ENCODE data around the gene MUC20. TPM values are rescaled to one million over a fixed set of nuclear protein-coding genes. Genes with fewer than 3 reads are reported as not detected.
"Not testable (repeated sequence)": the region's sequence is repeated elsewhere in the genome, so short reads cannot be mapped to it uniquely, and the experiment has no call there.

MUC20 gene
- total and polyA plus RNA-seq, 8 donors: 5.2 to 35.9 (median 10.8) TPM

DNA sequence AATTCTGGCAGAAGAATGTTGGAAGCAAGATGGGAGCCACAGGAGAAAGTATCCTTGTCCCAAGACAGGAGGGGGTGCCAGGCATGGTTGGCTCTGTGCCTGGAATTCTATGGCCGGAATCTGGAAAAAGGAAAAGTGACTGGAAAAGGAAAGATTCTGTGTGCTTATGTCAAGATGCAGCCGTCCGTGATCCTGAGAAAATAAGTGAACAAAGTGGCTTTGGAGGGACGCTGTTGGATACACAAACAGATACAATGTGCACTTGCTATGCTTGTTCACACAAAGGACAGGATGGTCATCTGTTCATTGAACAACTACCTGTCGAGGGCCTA lies 28.5 kb upstream of the MUC20 start:
- DNase-seq (no peak), ATAC-seq (no peak), FAIRE-seq (no peak)
- 79 to 85% methylated on average over 5 of the region's 5 CpGs for whole genome bisulfite sequencing, 2 donors
- no peak for TF ChIP-seq CTCF (IDR thresholded peaks at IDR 0.05)
- intact Hi-C loops (cut with DNase I): no loop called here
- H3K9me3 ChIP-seq: no peaks in the 10 kb centered on the region
- H3K27ac ChIP-seq: no peak overlapping the region
- H3K4me3 ChIP-seq: no peak overlapping the region
- peaks cover 0 to 31% (median 12%) of the 10 kb centered on the region in 3 donors for H3K36me3 ChIP-seq
- no peaks in the 10 kb centered on the region for H3K27me3 ChIP-seq
- H3K4me1 ChIP-seq: no peaks in the 10 kb centered on the region

DNA sequence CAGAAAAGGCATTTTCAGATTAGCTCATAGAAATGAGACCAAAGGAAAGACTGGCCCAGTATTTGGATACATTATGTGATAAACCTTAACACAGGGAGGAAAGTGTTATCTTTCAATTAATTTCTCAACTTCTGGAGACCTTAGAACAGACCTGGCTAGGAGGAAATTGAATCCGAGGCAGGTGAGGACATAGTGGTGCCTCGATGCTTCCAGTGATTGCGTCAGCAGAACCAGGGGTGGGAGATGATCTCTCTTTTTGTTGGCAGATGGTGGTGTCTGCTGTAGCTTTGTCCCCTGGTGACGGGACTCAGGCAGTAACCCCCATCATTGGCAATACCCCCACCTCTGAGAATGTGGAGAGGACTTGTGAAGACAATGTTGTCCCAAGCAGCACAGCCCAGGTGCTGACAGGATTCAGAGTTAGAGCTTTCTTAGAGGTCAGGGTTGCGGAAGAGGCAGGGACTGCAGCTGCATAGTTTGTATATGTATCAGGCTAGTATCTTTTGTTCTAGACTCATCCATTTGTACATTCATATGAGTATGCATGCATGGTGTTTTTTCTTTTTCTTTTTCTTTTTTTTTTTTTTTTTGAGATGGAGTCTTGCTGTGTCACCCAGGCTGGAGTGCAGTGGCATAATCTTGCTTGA lies 27.9 kb upstream of the MUC20 start:
- H3K36me3 ChIP-seq: peaks cover 0 to 31% (median 12%) of the 10 kb centered on the region in 3 donors
- no peak for TF ChIP-seq CTCF (IDR thresholded peaks at IDR 0.05)
- H3K4me3 ChIP-seq: no peak overlapping the region
- DNase-seq: no peak
- no peaks in the 10 kb centered on the region for H3K27me3 ChIP-seq
- H3K4me1 ChIP-seq: no peaks in the 10 kb centered on the region
- intact Hi-C loops (cut with DNase I): no loop called here
- FAIRE-seq: no peak
- ATAC-seq: no peak
- WGBS, 2 donors: 91 to 94% methylated on average over 5 of the region's 5 CpGs
- no peak overlapping the region for H3K27ac ChIP-seq
- H3K9me3 ChIP-seq: no peaks in the 10 kb centered on the region

GRCh38 chr3:195693428-195694216 lies 27.2 kb upstream of the MUC20 start:
- H3K36me3 ChIP-seq: peaks cover 0 to 31% (median 12%) of the 10 kb centered on the region in 3 donors
- no peaks in the 10 kb centered on the region for H3K4me1 ChIP-seq
- no peak overlapping the region for H3K4me3 ChIP-seq
- no peak overlapping the region for H3K27ac ChIP-seq
- 89 to 93% methylated on average over 13 of the region's 13 CpGs for WGBS, 2 donors
- no peaks in the 10 kb centered on the region for H3K9me3 ChIP-seq
- ATAC-seq (no peak), FAIRE-seq (no peak), DNase-seq (no peak)
- intact Hi-C loops (cut with DNase I): no loop called here
- TF ChIP-seq CTCF (IDR thresholded peaks at IDR 0.05): no peak
- no peaks in the 10 kb centered on the region for H3K27me3 ChIP-seq

DNA sequence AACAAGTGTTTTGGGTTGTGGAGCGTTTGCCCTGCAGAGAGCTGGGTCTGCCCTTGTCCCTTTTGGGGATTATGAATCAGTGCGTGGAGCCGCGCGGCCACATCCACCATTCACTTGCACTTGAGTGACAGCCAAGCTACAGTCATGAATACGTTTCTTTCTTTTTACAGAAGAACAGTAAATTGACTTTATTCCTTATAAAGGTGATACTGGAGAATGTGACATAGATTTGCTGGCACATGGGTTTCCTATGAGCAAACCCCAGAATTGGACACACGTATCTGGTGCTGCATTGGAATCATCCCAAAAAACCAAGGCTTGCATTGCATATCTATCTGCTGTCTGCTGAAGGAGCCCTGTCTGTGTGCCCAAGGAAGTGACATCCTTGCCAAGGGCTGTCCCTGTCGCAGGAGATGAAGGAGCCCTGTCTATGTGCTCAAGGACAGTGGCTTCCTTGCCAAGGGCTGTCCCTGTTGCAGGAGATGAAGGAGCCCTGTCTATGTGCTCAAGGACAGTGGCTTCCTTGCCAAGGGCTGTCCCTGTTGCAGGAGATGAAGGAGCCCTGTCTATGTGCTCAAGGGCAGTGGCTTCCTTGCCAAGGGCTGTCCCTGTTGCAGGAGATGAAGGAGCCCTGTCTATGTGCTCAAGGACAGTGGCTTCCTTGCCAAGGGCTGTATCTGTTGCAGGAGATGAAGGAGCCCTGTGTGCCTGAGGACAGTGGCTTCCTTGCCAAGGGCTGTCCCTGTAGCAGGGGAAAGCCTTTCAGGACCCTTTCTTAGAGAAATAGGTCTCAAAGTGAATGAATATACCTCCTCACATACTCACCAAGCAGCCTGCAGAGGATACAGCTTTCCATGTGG lies 26.3 kb upstream of the MUC20 start:
- H3K27me3 ChIP-seq; ATAC-seq; H3K4me1 ChIP-seq; H3K4me3 ChIP-seq; H3K9me3 ChIP-seq; H3K27ac ChIP-seq; intact Hi-C loops (cut with DNase I); DNase-seq; FAIRE-seq: not testable (repeated sequence)
- WGBS, 2 donors: 83 to 92% methylated on average over 8 of the region's 8 CpGs
- peaks cover 0 to 23% (median 5%) of the 10 kb centered on the region in 3 donors for H3K36me3 ChIP-seq

DNA sequence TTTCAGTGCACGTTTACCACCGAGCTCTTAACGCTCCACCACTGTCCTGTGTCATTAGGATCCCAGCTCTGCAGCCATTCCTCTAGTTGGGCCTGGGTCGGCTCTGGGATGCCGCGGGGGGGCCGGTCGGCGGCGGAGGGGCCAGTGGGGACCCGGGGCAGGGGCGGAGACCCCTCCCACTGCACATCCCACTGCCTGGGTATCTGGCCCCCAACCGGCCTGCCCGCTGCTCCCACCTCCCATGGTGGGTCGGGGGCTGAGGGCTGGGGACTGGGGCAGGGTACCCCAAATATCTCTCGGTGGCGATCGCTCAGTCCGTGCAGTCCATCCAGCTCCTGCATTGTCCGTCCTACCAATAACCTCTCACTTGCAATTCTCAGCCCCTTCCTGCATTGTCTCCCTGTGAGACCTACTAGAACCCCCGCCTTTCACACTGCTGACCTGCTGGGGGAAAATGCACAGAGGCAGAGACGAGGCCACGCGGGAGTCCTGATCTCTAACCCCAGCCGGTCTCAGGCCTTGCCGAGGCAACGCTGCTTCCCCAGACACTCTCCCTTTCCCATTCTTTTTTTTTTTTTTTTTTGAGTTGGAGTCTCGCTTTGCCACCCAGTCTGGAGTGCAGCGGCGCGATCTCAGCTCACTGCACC lies 24.0 kb upstream of the MUC20 start:
- ATAC-seq (no peak), FAIRE-seq (no peak), DNase-seq (peak in 2 of 6 donors; percentile 39 to 68)
- no peak for TF ChIP-seq CTCF (IDR thresholded peaks at IDR 0.05)
- no peaks in the 10 kb centered on the region for H3K27me3 ChIP-seq
- intact Hi-C loops (cut with DNase I): no loop called here
- H3K4me3 ChIP-seq: no peak overlapping the region
- H3K4me1 ChIP-seq: no peaks in the 10 kb centered on the region
- H3K27ac ChIP-seq: no peak overlapping the region
- H3K9me3 ChIP-seq: no peaks in the 10 kb centered on the region
- peaks cover 0 to 19% (median 4%) of the 10 kb centered on the region in 3 donors for H3K36me3 ChIP-seq
- WGBS, 2 donors: 90 to 91% methylated on average over 31 of the region's 31 CpGs

Data from pancreas (tissue), 10 donors.